NCI-H2081 (cell line): ENCODE measurements around the gene LHX1.

Experiments
- DNase-seq, 2 experiments: peaks; one replicate each; lab custom pipeline; 2025; lab: John Stamatoyannopoulos, UW

The LHX1 gene

DNA sequence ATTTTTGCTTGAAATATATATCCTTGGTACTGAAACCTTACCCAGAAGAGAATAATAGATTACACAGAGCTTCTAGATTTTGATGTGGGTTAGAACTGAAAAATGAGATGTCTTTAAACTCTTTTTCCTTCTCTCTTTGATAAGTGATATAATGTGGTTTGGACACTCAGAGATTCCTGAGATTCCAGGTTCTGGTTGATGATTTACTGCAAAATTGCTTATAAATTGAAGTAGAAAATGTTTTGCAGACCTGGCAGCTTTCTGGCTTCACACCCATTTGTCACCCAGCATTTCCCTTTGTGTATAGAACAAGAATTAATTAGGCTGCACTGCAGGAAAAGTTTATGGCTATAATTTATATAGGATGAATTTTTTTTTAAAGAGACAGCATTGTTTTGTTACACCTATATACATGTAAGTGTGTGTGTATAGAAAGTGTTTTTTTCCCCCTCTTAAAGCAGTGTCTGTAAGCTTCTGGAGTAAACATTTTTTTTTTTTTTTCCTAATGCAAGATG lies 35.0 kb downstream of the LHX1 start:
- DNase-seq = no peak

DNA sequence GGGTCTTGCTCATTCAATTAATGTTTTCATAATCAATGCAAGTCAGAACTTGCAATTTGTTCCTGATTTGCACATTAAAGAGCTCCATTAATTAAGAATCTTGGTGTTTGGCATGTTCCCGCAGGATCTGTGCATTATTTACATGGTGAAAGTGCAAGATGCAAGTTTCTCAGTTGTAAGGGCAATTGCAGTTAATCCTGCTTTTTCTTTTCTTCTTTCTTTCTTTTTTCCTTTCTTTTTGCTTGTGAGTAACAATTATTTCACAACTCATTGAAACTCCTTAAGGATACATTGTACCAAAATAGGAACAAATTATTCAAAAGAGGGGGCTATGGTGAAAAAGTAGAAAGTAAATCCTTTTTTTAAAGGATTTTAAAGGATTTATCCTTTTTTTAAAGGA lies 35.6 kb downstream of the LHX1 start:
- no peak for DNase-seq

DNA sequence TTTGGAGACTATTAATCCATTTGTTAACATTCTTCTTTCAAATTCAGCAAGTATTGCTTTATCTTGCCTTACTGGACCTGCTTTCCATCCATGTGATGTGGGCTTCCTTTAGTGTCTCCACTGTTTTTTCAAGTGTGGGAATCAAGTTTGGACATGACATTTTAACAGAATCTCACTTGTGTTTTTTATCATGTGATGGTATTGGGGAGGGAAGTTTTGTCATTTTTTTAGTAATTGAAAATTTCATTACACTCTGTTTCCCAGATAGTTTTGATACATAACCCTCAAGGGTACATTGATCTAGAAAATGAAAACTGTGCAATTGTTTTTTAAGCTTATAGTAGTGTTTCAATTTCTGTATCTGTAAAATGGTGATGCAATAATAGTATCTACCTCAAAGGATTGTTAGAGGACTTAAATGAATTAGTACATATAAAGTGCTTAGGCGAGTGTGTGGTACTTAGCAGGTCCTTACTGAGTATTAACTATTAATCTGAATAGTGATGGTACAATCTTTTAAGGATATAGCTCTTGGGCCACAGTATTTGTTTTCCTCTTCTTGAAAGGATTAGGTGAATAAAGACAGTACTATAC lies 38.7 kb downstream of the LHX1 start:
- no peak for DNase-seq

DNA sequence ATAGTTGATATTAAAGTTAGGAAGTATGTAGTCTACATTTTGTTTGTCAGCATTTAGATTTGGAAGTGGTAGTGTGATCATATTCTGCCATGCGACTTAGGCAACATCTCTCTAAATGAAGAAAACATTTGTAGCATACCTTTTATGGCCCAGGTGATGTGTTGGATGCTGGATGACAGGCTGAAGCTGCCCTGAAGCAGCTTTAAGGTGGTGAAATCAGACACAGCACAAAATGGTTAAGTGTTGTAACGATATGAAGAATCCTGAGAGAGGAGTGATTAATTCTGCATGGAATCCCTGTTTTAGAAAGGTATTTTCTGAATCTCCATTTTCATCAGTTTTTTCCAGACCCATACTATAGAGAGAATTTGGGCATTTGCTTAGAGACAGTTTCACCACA lies 39.8 kb downstream of the LHX1 start:
- no peak for DNase-seq

DNA sequence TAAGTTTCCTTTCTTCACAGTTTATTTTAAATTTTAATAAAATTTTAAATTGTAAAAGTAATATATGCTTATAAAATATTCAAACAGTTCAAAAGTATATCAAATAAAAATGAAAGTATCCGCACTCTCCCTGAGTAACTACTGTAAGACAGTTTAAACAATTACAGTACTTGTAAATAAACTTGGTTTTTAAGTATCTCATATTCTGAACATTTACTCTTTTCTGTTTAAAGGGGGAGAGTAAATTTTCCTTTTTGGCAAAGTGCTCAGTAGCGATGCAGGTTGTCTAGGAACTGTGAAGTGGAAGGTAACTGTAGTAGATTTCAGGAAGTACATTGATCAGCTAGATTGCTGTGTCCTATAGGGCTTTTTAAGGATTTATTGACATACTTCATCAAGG lies 40.3 kb downstream of the LHX1 start:
- DNase-seq = no peak

DNA sequence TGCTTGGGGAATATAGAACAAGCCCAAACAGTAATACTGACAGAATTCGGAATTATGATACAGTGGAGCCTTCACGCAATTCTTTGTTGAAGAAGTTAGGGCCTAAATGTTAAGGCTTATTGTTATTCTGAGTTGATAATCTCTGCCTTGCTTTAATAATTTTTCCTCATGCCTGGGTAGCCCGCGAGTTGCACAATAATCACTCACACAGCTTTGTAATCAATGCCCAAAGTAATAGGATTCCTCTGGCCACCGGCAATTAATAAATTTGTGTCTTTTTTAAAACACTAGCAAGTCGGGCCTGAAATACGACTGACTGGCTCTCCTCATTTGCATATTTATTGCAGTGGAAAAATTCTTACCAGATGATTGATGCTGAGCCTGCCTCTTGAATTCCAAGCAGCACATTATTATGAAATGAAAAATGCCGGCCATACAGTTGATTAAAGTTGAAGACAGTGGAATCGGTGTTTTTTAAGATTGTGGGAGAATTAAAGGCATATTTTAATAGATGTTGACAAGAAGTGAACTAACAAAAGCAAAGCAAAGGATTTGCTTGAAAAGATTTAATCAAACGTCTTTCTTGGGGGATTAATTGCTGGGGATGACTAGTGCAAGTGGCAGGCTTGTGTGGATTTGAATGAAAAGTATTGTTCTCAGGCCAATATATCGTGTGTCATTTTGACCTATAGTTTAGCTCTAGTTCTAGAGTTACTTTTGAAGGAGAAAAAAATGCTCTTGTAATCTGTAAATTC lies 41.7 kb downstream of the LHX1 start:
- no peak for DNase-seq

DNA sequence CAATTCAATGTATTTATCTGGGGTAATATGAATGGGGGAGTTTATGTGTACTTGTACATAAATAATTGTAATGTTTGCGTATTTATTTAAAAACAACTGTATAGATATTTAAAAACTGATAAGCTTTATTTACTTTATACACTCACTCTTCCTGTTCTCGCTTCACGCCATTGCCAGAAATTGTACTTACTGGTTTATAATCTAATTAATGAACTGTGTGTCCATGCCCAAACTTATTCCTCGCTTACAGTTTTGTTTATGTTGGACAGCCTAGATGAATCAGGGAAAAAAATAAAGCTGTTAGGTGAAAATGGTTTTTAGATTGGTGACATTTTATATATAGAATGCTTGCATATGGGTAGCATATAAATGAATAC lies 42.3 kb downstream of the LHX1 start:
- DNase-seq = no peak

DNA sequence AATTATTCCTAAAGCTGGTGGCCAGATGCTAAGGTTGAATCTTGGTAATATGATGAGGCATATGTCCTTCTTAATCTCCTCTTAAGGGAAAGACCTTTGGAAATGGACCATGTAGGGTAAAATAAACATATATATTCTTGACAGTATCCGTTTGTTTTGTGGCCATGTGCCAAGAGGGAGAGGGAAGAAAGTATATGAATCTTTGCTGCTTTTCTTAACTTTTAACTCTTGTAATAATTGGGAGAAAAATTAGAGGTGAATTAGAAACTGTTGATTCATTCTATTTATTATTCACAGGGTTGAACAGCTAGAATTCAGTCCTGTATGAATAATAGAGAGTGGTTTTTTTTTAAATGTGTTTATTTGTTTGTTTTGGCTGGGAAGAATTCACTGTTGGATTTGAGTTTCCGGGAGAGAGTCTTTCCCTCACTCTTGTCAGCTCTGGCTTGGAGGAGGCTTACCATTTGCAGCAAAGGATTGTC lies 43.0 kb downstream of the LHX1 start:
- DNase-seq = no peak

DNA sequence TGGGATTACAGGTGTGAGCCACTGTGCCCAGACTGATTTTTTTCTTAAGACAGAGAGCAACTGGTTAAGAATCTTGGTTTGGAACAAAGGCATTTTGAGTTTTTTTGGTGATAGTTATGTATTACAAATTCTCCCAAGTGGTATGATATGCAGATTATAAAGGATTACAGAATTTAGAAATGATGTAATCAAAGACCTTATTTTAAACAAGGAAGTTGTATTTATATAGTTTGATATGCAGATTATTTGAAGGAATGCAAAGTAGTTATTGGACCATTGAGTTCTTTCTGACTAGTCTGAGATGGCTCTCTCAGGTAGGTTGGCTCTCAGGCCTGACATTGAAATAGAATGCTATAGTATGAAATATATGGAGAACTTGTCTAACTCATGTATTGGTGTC lies 46.3 kb downstream of the LHX1 start:
- no peak for DNase-seq

DNA sequence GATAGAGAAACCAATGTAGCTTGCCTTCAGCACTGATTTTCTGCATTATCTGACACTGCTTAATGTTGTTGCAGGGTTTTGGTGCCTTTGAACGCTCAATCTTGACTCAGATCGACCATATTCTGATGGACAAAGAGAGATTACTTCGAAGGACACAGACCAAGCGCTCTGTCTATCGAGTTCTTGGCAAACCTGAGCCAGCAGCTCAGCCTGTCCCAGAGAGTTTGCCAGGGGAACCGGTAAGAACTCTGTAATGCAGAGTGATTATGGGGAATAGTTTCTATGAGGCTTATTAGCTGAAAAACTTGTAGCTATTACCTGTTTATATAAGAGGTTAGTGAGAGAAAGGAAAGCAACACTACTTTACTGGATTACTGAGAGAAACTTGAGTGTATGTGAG lies 51.9 kb downstream of the LHX1 start:
- DNase-seq = no peak

DNA sequence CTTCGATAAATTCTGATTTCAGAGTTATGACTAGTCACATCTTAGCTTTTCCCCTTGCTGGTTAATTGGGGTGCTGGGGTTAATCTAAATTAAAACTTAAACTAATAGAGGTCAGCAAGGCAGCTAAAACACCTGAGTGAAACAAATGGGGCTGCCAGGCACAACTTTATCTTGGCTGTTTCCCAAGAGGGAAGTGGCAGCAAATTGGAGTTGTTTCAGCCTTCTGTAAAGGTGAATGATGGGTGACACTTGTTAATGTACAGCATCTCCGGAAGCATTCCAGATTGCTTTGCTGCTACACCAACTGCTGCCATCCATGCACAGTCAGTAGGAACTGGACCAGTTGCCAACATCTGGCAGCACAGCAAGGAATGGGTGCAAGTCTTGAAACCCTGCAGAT lies 55.4 kb downstream of the LHX1 start:
- peak in 1 of 2 experiments; percentile 47 for DNase-seq

DNA sequence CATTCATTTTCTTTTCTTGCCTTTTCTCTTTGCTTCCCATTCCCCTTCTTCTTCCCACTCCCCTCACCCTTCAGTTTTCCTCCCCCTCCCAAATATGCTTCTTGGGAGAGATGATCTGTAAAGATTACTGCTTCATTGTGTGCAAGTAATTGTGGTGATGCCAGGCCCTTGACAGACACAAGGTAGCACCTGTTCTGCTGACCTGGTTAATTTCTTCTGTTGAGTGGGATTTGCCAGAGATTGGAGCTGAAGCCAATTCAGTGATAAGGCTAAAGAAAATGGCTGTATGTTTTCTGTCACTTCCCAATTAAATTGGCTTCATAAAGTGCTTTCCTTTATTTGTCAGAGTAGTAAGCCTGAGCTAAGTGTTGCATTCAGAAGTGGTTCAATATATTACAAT lies 56.0 kb downstream of the LHX1 start:
- no peak for DNase-seq
